Coronary artery (tissue), 2 donors: ENCODE data around the gene SEC14L1.
A peak's percentile ranks its signal among the peaks of the same experiment; 100 is the strongest.
"Not testable (repeated sequence)": the region's sequence is repeated elsewhere in the genome, so short reads cannot be mapped to it uniquely, and the experiment has no call there.

ENCODE experiments used
- DNase-seq: peaks from one replicate; pipeline ENCODE4 v3.0.0-alpha.2; 2017; ENCODE audit warnings: low spot score
- H3K27ac ChIP-seq, 2 donors: fragments of 200-600 bp; sonication (generic); one replicate each; pipeline ENCODE4 v1.5.1; 2016 to 2019
- H3K4me3 ChIP-seq: fragments of 200-600 bp; sonication (generic); 2 replicates; pipeline ENCODE4 v1.5.1; 2016; ENCODE audit warnings: mild to moderate bottlenecking, moderate library complexity
- TF ChIP-seq, protein P1 (sequence below): fragments of 200-600 bp; sonication (generic); IDR thresholded peaks from one replicate; pipeline ENCODE4 v1.5.1; 2019; ENCODE audit warnings: antibody characterized with exemption

The SEC14L1 gene

DNA sequence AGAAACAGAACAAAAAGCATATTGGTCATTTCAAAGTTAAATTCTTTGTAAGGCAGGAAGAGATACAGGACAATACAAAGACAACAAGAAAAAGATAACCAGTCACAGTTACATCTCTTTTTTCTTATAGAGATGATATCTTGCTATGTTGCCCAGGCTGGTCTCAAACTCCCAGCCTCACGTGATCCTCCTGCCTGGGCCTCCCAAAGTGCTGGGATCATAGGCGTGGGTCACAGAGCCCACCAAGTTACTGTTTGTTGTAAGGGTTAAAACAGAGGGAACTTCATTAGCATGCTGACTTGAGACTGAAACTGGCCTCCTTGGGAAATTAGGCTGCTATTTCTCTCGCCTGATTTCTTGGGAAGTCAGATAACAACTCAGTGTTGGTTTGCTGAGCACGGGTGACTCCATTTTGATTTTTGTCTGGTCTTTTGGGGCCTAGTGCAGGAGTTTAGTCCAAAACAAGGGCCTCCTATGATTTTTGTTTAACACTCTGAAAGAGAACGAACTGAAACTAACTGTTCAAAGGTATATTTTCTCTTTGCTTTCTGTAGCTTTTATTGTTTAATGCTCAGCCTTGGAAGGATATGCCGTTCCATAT is 31.5 kb upstream of the SEC14L1 start:
- no peak for DNase-seq
- H3K4me3 ChIP-seq, result no peak overlapping the region
- TF ChIP-seq, protein P1, sequence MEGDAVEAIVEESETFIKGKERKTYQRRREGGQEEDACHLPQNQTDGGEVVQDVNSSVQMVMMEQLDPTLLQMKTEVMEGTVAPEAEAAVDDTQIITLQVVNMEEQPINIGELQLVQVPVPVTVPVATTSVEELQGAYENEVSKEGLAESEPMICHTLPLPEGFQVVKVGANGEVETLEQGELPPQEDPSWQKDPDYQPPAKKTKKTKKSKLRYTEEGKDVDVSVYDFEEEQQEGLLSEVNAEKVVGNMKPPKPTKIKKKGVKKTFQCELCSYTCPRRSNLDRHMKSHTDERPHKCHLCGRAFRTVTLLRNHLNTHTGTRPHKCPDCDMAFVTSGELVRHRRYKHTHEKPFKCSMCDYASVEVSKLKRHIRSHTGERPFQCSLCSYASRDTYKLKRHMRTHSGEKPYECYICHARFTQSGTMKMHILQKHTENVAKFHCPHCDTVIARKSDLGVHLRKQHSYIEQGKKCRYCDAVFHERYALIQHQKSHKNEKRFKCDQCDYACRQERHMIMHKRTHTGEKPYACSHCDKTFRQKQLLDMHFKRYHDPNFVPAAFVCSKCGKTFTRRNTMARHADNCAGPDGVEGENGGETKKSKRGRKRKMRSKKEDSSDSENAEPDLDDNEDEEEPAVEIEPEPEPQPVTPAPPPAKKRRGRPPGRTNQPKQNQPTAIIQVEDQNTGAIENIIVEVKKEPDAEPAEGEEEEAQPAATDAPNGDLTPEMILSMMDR, result no peak
- peak overlapping the region; percentile 39 to 77 for H3K27ac ChIP-seq

DNA sequence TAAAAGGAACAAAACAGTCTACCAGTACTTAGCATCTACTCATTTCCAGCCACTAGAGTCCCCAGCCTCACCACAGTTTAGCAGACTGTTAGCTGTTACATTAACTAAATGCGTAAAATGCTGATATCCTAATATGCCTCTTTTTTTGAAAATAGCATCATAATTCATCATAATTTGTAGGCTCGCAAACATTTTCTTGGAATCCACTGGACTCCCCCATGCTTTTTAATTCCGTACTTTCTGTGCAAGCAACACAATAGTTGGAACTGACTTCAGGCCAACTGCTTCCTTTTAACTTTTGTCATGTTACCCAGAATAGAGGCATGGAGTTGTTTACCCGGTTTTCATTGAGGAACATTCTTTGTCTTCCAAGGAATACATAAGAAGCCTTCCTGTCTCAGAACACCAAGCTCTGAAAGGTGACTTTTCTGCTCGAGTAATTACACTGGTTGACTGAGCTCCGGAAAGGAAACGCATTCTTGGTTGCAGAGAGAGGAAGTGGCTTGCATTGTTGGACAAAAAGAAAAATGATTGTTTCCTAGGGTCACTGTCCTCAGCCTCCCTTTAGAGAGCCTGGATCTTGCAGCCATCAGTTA is 30.9 kb upstream of the SEC14L1 start:
- TF ChIP-seq, protein P1, result no peak

DNA sequence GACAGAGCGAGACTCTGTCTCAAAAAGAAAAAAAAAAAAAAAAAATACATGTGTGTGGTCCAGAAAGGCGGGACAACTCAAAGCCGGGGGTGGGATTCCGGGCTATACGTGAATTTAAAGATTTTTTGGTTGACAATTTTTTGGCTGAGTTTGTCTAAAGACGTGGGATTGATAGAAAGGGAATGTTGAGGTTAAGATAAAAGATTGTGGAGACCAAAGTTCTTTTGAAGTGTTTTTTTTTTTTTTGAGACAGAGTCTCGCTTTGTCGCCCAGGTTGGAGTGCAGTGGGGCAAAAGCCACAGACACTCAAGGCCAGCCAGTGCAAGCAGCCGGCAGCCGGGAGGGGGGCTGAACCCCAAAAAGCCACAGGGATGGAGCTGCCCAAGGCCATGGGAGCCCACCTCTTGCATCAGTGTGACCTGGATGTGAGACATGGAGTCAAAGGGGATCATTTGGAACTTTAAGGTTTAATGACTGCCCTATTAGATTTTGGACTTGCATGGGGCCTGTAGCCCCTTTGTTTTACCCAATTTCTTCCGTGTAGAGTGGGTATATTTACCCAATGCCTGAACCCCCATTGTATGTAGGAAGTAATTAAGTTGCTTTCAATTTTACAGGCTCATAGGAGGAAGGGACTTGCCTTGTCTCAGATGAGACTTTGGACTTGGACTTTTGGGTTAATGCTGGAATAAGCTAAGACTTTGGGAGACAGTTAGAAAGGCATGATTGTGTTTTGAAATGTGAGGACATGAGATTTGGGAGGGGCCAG is 29.4 kb upstream of the SEC14L1 start:
- H3K27ac ChIP-seq, result peak overlapping the region in 1 of 2 donors; percentile 54
- H3K4me3 ChIP-seq, DNase-seq: not testable (repeated sequence)

More for the DNA sequence above, 30.9 kb upstream of the SEC14L1 start:
- Histone ChIP-seq H3K4me3 (no peak overlapping the region), H3K27ac (peak overlapping the region; percentile 39 to 77)
- DNase-seq, result no peak

DNA sequence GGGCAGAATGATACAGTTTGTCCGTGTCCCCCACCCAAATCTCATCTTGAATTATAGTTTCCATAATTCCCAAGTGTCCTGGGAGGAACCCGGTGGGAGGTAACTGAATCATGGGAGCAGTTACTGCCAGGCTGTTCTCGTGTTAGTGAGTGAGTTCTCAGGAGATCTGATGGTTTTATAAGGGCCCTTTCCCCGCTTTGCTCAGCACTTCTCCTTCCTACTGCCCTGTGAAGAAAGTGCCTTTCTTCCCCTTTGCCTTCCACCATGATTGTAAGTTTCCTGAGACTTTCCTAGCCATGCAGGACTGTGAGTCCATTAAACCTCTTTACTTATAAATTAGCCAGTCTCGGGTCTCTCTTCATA is 28.9 kb upstream of the SEC14L1 start:
- Histone ChIP-seq H3K27ac (peak overlapping the region in 1 of 2 donors; percentile 54), H3K4me3 (no peak overlapping the region)
- no peak for DNase-seq
- TF ChIP-seq, protein P1, result no peak

DNA sequence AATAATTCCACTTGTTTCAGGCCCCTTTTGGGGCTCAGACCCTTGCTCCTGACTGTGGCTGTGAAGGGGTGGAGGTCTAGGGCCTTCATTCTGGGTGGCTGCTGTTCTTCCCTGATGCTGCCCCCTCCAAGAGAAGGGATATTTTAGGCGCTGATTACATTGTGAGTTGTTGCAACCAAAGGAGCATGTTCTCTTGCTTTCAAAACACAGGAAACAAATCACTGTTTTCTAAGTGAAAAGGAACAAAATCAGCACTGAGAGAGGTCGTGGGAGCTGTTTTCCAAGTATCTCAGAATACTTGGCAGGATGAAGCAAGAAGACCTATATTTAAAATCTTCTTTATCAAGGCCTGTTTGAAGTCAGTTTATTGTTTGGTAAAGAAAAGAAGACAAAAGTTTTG is 25.3 kb upstream of the SEC14L1 start:
- DNase-seq, result no peak
- TF ChIP-seq, protein P1, result no peak
- H3K4me3 ChIP-seq, result no peak overlapping the region
- H3K27ac ChIP-seq, result peak overlapping the region; percentile 14 to 40

DNA sequence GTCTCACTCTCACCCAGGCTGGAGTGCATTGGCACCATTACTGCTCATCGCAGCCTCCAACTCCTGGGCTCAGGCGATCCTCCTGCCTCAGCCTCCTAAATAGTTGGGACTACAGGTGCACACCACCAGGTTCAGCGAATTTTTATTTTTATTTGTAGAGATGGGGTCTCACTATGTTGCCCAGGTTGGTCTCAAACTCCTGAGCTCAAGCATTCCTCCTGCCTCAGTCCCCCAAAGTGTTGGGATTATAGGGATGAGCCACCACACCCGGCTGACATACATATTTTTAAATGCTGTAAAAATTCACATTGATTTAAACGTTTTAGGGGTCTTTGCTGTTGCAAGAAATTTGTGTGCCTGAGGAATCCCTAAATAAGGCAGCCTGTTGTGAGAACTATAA is 24.8 kb upstream of the SEC14L1 start:
- TF ChIP-seq, protein P1, result no peak
- no peak for DNase-seq
- H3K27ac ChIP-seq, result peak overlapping the region in 1 of 2 donors; percentile 41
- no peak overlapping the region for H3K4me3 ChIP-seq

DNA sequence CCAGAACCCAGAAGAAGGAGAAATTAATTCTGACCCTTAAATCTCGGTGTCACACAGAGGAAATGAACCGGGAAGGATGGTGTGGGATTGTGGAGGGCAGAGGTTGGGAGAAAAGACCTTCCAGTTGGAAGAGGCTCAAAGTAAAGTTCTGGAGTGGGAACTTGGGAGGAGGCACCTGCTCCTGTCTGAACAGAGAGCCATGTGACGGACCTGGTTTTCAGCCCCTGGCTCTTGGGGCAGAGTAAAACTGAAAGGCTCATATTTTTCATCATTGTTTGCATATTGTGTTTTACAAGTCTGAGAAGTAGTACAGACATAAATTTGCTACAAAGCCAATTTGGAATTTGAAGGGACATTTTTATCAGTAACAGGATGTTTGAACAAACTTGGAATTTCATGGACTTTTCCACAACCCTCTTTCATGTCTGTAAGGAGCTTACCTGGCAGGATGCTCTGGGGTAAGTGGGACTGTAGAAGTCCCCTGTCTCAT is 24.4 kb upstream of the SEC14L1 start:
- TF ChIP-seq, protein P1, result no peak
- H3K27ac ChIP-seq, result peak overlapping the region in 1 of 2 donors; percentile 41
- DNase-seq, result no peak
- no peak overlapping the region for H3K4me3 ChIP-seq
